Stimulated activated CD4-positive, alpha-beta T cell treated with anti-CD3 and anti-CD28 coated beads, Interleukin-12 subunit alpha, Interleukin-12 subunit beta, amount 100 ng/mL, for 48 hours (primary cell): ENCODE results near the gene TMEM179.
"Not testable (repeated sequence)": the region's sequence is repeated elsewhere in the genome, so short reads cannot be mapped to it uniquely, and the experiment has no call there.

ENCODE experiments used
- DNase-seq, 3 donors: peaks; one replicate each; pipeline ENCODE4 v3.0.0-alpha.2; 2020; ENCODE audit warnings: low read depth in 2 of 3, low spot score in 1 of 3

Gene TMEM179

GRCh38 chr14:104588066-104588857, 16.3 kb downstream of the TMEM179 start:
- DNase-seq: no peak

DNA sequence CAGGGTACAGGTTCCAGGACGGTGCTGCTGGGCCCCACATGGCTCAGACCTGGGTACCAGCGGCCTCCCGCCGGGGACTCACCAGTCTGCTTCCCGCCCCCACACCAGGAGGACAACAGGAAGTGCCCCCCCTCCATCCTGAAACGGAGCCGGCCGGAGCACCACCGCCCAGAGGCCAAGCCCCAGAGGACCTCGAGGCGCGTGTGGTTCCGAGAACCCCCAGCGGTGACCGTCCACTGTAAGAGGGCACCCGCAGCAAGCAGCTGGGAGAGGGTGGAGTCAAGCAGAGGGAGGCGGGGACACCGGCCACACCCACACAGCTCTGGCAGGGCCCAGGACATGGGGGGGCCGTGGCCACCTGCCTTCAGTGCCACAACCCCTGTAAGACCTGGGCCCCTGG, 16.9 kb downstream of the TMEM179 start:
- DNase-seq: no peak

DNA sequence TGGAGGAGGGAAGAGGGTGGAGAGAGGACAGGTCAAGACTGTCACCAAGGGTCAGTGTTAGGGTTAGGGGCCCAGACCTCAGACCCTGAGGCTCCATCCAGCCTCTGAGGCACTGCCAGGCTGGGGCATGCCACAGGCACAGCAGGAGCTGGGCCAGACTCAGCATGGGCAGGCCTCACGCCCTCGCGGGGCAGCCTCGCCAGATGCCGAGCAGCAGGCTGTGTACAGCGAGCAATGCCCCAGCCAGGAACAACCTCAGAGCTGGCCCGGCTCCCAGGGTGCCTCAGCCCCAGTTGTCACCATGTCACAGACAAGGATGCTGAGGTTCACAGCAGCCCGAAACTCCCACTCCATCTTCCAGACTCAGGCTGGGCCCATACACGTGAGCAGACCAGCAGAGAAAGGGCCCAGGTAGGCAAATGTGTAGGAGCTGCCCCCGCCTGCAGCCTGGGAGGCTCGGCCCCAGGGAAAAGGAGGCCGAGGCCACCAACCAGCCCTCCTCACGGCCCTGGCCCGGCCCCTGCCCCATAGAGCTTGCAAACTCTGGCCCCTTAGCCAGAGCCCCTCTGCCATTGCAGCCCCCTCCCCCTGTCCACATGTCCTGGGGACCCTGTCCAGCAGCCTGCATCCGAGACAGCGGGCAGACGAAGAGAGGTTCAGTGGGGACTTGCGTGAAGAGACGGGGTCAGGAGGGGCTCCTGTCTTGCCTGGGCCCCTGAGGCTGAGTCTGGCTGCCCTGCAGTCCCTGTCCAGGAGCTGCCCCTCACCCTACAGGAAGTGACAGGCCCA, 17.5 kb downstream of the TMEM179 start:
- no peak for DNase-seq

DNA sequence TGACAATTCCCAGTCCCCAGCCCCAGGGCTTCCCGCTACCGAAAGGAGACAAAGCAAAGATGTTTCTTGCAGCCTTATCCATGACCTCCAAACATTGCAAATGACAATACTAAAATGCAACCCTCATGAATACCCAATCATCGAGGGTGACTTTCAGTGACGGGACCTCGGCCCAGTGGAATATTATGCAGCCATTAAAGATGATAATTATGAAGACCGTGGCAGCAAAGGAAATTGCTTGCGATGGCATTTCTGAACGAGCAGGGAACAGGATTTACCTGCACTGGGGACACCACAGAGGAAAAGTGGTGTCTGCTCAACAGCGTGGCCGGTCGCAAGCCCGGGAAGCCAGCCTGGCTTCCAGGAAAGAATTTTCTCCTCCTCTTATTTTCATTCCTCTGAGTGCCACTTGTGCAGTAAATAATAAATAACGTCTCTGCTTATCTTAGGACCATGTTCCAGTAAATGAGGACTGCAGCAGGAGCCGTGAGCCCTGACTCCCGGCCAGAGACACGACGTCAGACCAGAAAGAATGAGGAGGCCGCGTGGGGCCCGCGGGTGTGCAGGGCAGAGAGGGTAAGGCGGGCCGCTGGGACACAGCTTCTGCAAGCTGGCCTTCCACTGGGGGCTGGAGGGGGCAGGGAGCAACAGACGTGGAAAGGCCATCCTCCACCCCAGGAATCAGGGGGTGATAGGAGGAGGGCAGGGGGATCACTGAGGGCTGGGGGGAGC, 18.4 kb downstream of the TMEM179 start:
- DNase-seq: no peak

DNA sequence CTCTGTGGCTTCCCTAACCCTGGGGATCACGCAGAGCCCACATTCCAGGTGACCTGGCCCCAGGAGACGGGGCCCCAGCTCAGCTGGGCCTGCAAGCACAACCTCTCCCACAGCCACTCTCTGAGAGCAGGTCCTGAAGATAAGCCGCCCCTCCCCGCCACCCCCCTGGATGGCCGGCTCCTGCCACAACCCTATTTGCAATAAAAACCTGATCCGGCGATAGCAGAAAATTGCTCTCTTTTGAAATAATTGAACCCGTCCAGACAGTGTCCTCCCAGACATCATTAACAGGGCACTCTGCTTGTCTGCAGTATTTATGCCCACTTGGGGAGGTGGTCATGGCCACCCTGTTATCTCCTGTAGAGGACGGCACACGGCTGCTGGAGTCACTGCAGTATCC, 20.0 kb downstream of the TMEM179 start:
- no peak for DNase-seq

DNA sequence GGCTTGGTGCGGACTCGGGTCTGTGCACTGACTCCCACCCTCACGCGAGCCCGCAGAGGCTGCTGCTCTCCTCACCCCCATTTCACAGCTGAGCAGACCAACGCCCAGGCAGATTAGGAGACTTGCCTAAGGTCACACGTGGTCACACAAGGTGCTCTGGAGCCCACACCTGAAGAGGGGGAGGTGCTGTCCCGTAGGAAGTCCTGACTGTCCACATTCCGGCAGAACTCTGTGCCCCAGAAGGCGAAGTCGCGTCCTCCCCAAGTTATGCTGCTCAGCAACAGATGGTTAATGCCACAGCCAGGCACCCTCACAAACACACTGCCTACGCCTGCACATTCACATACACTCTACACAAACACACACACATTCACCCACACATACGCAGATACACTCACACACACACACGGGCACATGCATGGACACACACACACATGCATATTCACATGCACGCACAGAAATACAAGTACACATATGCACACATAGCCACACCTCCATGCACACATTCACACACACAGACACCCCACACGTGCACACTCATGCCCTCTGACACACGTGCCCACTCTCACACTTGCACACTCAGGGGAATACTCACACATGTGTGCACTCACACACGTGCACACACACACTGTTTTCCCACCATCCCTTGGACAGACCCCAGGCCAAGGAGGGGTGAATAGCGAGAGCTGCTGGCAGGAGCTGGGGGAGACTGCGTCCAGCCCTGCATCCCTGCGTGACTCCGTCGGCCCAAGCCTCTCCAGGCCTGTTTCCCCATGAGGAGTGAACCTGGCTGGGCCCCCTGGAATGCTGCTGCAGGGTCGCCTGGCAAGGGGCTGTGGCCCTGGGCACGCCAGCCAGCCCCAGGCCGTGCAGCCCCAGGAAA, 20.9 kb downstream of the TMEM179 start:
- DNase-seq: no peak

GRCh38 chr14:104582662-104583061, 21.9 kb downstream of the TMEM179 start:
- DNase-seq: no peak

DNA sequence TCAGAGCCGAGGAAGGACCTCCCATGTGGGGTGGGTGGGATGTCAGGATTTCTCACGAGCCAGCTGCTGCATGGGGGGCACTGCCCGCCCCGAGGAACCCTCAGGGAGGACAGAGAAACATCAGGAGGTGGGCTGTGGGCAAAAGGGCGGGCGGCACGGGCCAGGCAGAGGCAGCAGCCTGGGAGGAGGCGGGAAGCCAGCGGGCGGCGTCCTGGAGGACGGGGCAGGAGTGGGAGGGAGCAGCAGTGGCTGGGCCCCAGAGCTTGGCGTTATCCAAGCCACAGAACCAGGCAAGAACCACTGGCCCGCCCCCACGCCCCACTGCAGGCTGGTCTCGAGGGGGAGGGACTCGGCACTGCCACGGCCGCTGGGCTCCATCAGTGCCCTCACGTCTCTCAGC, 22.6 kb downstream of the TMEM179 start:
- DNase-seq: no peak

DNA sequence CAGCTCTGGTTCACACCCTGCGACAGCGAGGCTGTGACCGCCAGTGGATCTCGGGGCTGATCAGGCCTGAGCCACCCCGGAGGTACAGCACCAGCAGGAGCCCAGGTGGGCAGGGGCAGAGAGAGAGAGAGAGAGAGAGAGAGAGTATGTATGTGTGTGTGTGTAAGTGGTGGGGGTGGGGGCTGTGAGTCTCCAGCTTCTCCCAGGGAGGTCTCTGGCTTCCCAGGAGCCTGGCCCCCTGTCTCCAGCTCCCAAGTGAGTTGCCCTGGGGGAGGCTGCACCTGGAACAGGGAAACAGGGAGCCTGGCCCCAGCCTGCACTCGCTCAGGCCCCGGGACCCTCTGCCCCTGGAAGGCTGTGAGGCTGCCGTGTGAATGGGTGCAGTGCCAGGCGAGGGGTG, 23.1 kb downstream of the TMEM179 start:
- DNase-seq: no peak

GRCh38 chr14:104580961-104581360, 23.6 kb downstream of the TMEM179 start:
- DNase-seq: no peak

DNA sequence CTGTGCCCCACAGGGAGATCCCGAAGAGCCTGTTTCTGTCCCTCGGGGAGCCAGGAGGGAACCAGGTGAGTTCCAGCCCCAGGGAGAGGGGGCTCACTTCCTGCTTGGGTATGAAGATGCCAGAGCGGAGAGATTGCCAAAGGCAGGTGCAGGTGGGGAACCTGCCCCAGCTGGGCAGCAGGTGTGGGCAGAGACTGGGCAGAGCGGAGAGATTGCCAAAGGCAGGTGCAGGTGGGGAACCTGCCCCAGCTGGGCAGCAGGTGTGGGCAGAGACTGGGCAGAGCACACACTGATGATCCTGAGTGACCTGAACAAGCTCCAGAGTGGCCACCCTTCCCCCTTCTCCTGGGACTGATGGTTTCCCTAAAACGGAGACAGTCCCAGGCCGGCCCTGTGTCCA, 24.6 kb downstream of the TMEM179 start:
- not testable (repeated sequence) for DNase-seq

DNA sequence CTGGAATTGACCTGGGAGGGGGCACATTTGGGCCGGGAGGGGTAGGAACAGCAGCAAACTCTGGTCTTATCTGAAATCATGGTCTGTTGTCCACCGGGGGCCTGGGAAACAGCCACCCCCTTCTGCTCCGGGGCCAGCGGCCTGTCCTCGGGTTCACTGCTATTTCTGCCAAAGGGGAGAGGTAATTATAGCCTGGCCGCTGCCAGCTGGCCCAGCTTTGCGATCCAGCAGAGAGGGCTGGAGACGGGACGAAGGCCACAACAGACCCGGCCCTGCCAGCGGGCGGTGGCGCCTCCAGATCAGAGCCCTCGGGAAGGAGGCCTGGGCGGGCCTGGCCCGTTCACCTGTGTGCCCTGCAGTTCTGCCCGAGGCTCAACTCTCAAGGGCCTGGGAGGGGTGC, 25.1 kb downstream of the TMEM179 start, which contains the start of gene C14orf180:
C14orf180 (plus strand) TSS at position 258 of the 400 bp plus-strand sequence. CDS start 6,667 bp downstream, outside the sequence.
- DNase-seq: no peak

DNA sequence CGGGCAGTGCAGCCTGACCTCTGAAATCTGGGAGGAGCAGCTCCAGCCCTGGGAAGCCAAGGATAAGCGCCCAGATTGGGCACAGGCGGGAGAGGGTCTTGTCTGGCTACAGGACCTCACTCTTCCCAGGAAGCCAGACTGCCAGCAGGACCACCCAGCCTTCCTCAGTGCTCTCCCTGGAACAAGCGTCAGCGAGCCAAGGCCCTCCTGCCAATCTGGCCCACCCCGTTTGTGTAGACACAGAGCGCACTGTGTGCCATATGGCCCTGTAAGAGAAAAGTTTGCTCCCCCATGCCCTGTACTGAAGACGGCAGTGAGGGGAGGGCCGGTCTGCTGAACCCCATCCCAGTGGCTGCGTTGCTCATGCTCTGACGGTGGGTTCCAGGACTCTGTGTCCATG, 26.3 kb downstream of the TMEM179 start:
- DNase-seq: no peak

DNA sequence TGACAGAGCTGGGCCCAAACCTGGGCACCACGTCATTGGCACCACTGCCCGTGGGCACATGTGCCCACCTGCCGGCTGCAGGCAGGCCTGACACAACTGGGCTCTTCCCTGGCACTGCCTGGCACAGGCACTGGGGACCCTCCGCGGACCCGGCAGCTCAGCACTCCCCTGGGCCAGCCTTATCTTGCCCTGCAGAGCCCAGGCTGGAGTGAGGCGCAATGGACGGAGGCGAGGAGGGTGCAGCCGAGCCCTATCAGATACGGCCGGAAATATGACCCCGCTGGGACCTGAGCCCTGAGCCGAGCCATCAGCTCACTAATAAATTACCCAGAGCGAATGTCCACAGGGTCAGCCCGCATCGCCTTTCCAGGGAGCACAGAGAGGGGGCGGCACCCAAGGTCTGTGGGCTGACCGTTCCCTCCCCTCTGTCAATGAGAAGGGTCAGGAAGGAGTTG, 26.7 kb downstream of the TMEM179 start:
- no peak for DNase-seq

DNA sequence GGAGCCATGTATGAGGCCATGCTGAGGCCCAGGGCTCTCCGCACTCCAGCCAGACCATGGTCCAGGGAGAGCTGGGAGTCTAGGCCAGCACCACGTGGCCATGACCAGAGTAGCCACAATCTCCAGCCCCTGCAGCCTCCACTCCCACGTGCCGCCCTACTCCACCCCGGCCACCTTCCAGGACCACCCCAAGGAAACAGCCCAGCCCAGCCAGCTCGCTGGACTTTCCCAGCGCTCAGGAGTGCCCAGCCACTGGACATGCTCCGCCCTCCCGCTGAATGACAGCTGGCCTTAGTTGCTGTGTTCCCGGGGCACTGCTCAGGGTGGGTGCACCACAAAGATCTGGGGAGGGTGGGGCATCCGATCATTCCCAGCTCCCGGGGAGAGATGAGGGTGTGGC, 27.1 kb downstream of the TMEM179 start:
- DNase-seq: no peak

GRCh38 chr14:104576970-104577332, 27.6 kb downstream of the TMEM179 start:
- DNase-seq: no peak

- no peak for DNase-seq
These were observed 28.2 kb downstream of the TMEM179 start for GRCh38 chr14:104576232-104576969.

- no peak for DNase-seq
These were observed 29.5 kb downstream of the TMEM179 start for GRCh38 chr14:104574978-104575583.

DNA sequence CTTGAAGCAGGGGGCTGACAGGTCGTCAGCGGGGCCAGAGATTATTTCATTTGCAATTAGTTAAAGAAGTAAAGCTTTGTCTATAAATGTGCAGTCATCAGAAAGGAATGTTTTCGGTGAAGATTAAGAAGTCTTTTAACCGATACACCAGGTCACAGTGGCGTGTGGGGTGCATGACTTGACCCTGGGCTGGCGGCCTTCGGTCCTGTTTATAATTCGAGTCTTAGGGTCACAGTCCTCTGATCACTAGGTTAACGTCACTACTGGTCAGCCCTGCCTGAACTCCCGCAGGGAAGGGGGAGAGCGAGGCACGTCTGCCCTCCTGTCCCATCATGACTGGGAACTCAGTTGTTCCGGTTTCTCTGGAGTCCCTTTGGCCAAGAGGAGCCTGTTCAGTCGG, 30.0 kb downstream of the TMEM179 start:
- DNase-seq: no peak

DNA sequence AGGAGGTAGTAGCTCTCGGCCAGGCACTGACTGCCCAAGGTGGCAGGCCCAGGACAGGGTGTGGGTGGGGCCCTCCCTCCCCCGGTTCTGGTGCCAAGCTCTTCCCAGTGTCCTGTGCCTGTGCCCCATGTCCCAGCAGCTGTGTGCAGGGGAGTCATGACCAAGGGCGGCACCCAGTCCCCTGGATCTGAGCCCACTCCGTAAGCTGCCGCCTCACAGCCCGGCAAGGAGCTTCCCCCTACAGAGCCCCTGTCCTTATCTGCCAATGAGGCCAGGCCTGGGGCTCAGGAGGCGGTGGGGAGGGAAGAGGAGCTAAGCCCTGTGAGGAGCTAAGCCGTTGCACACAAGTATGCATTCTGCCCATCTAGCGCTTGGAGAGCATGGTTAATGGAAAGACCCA, 30.6 kb downstream of the TMEM179 start:
- DNase-seq: no peak
